Fibroblast of gingiva (primary cell): ENCODE results near the gene GRAMD1B.
"Not testable (repeated sequence)": the region's sequence is repeated elsewhere in the genome, so short reads cannot be mapped to it uniquely, and the experiment has no call there.

Experiments
- DNase-seq: peaks from one replicate; pipeline ENCODE4 v3.0.0-alpha.2; 2011; ENCODE audit warnings: low read depth

The GRAMD1B gene

DNA sequence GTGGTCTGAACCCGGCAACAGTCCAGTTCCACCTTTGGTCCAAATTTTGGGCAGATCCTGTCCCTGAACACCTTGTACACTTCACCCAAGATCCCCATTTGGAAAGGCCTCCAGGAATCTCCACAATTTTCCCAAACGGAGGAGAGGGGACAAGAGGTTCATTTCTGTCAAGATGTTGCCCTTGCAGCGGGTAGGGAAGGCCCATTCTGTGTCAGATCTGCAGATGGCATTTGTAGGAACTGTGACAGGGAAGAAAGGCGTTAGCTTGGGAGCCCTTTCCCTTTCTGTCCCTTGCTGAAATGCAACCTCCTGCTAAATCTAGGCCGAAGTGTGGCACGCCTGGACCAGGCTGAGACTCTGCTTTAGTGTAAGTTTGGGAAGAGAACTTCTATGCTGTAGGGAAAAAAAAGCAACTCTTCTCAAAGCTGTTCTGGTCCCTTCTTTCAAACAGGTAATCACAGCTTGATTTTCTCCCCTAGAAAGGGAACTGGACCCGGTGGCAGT lies 138.3 kb downstream of the GRAMD1B start:
- DNase-seq = no peak

DNA sequence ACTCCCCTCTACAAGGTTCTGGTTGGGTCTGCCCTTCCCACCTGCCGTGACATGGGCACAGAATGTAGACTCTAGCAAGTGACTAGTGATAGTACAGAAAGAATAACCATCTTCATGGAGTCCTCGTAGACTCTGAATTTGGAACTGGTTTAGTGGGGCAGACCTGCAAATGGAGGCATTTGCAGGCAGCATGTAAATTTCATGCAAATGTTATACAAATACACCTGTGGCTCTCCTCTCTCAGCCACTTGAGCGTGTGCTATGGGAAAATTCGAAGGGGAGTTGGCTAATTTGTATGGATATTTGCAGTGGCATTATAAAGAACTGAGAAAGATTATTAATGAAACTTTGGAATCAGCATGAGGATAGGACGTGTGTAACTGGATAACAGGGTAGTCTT lies 139.3 kb downstream of the GRAMD1B start:
- no peak for DNase-seq

DNA sequence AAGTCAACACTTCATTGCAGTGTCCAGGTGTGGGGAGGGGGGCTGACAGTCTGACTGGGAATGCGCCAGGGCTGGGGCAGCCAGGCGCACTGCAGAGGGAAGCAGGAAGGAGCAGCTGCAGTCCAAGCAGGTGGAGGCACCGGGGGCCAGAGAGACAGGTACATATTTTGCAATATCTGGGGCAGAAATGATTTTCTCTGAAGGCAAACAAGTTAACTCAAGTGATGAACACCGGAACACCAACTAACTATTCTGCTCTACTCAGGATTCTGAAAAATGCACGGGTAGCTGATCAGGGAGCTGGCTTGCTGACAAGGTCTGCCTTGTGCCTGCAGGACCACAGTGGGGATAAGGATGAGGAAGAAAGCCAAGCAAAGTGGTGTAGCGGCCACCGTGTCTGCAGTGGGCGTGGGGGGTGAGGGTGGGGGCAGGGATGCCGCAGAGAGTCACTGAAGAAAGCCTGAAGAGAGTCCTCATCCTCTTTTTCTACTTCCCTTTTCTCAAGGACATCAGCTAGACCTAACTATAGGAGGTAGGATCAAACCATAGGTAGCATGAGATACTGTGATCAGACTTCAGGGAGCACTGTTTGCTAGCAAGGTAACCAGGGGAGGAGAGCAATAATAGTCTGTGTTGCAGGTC lies 141.0 kb downstream of the GRAMD1B start:
- no peak for DNase-seq

DNA sequence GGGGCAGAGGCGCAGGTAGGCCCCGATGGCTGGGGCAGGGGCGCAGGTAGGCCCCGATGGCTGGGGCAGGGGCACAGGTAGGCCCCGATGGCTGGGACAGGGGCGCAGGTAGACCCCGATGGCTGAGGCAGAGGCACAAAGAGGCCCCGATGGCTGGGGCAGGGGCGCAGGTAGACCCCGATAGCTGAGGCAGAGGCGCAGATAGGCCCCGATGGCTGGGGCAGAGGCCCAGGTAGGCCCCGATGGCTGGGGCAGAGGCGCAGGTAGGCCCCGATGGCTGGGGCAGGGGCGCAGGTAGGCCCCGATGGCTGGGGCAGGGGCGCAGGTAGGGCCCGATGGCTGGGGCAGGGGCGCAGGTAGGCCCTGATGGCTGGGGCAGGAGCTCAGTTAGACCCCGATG lies 142.7 kb downstream of the GRAMD1B start:
- DNase-seq = not testable (repeated sequence)

DNA sequence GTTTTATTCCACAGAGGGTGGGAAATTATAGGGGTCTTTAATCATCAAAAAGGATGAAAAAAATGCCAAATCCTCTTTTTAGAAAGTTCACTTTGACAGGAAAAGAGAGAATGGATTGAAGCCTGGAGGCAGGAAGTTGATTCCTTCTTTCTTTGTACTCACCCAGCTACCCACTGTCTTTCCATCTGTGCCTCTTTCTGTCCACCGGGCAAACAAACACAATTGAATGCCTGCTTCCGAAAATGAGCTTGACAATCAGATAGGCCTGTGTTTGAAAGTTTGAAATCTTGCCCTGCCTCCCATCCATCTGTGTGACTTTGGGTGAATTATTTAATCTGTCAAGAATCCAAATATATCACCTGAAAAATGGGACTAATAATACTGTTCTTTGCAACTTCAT lies 143.2 kb downstream of the GRAMD1B start:
- no peak for DNase-seq

DNA sequence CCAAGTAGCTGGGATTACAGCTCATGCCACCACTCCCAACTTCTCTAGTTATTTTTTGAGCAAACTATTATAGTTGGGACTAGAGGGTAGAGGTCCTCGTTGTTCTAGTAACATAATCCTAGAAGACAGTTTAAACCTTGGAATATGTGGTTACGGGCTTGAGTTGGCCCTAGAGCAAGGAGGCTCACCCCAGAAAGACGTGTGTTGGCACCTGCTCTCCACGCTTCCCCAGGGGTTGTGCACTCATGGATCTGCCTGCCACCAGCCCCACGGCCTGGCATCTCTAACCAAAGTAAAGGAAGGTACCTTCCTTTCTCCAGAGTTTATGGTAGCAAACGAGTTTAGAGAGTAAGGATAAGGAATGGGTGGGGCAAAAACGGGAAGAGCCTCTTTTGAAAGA lies 145.4 kb downstream of the GRAMD1B start:
- no peak for DNase-seq

DNA sequence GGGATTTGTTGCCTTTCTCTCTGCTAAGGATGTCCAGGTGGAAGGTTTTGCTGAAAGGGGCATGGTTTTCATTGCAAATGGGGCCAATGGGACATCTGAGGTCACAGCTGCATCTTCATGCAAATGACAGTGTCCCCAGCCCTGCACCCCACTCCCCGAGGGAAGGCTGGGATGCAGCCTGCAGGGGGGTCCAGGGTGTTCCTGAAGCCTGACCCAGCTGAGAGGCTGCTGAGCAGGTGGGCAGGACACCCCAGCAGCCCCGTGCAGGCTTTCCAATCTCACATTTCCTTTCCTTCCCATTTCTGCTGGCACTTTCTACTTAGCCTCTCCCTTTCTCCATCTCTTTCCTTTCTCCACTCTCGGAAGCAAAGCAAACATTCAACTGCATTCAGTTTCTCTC lies 146.0 kb downstream of the GRAMD1B start:
- no peak for DNase-seq

DNA sequence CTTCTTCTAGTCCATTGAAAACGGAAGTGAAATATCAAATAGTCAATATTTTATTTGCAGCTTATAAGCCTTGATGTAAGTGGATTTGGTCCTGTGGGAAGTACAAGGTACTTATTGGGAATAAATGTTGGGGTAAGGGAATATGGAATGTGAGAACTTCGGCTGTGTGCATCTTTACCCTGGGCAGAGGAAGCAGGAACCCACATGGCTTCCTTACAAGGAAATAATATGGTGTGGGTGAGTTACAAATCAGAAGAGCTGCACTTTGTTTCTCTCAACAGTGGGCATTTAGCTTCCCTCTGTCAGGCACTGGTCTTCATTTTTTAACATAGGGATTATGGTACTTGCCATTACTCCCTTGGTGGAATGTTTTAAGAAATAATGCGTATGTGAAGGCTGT lies 146.4 kb downstream of the GRAMD1B start:
- no peak for DNase-seq

DNA sequence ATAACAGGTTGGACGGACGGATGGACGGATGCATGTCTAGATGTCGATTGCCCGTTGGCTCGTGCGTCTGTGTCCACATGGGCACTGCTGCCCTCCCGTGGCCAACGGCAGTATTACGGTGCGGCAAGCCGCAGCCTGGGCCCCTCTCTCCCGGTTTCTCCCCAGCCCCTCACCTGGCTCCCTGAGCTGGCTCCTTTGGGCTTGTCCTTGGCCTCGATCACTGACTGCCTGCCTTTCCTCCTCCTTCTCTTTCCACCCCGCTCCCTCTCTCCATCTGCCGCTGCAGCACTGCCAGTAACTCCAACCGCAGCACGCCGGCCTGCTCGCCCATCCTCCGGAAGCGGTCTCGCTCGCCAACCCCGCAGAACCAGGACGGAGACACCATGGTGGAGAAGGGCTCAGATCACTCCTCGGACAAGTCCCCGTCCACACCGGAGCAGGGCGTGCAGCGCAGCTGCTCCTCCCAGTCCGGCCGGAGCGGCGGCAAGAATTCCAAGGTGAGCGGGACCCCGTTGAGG lies 147.1 kb downstream of the GRAMD1B start:
- DNase-seq = peak; percentile 26

DNA sequence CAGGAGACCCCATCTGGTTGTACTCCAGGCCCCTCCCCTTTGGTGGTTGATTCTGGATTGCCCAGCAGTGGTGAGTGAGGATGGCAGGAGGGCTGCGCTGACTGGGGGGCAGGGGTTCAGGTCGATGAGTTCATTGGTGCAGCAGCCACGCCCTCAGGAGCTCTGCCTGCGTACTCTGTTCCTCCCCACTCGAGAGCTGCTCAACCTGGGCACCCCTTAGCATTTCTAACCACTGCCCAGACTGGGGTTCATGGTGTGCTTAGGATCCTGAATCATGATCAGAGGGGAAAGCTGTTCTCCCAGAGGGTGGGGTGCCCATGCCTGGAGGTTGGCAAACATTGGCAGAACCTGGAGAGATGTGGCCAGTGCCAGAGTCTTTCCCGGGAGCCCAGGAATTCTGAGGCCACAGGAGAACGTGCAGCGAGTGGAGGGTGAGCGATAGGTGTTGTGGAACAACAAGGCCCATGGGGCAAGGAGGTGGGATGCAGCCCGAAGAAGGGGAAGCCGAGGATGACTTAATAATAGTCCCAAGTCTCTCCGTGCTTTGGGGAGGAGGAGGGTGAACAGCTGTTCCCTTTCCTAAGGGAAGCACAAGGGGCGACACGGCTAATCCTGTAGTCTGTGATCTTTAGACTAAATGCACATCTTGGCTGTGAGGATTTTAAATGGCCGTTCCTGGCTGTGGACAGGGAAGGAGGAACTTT lies 148.9 kb downstream of the GRAMD1B start:
- DNase-seq = no peak

DNA sequence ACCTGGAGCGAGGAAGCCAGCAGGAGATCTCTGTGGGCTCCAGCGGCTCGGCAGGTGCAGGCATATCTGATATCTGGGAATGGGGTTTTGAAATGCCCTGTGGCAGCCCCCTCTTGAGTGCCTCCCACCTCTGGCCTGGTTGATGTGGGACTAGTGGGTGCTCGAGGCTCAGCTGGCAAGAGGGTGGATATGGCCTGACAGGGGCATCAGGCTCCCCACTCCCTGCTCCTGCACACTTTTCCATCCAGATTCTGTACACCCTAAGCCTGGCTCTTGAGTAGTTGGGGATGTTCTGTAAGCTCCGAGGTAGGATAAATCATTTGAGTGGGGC lies 149.4 kb downstream of the GRAMD1B start:
- no peak for DNase-seq

DNA sequence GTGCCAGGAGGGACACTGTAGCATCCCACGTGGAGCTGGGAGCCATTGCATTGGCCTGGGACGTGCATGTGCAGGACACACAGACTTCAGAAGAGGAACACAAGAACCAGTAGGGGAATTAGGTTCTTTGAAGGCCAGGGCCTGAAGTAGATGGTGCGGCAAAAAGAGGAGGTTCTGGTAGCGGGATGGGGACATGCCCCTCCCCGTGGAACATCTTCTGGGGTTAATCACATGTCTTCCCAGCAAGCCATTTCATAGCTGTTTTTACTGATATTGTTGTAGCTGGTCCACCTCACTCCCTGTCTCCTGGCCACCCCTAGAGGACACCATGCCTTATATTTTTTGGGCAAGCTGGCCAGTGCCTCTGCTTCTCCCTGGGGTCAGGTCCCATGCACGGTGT lies 150.1 kb downstream of the GRAMD1B start:
- DNase-seq = no peak

DNA sequence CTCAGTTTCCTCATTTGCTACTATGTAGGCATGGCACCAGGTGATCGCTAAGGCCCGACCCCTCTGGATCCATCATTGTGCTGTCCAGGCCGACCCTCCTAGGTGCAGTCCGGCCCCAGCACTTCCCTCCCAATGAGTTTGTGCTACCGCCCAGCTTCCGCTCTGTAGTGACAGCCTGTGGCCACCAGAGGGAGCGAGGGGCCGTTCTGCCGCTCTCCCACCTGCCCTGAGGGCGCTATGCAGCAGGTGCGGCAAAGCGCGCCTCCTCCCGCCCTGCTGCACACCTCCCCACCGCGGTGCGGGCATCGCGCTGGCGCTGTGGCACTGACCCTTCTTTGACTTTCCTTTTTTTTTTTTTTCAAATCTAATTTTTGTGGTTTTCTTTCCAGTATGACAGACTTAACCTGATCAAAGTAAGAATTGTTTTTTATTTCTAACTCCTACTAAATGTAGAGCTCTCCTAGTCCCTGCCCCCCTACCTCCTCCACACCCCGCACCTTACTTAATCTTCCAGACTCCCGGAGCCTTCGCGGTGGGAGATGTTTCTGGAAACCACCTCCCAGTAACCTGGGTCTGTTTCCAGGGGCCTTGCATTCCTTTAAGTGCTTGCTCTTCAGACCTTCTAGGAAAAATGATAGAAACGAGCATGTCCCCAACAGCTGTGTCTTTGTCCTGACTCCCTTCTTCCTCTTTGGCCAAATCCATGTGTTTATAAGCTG lies 150.6 kb downstream of the GRAMD1B start:
- no peak for DNase-seq

DNA sequence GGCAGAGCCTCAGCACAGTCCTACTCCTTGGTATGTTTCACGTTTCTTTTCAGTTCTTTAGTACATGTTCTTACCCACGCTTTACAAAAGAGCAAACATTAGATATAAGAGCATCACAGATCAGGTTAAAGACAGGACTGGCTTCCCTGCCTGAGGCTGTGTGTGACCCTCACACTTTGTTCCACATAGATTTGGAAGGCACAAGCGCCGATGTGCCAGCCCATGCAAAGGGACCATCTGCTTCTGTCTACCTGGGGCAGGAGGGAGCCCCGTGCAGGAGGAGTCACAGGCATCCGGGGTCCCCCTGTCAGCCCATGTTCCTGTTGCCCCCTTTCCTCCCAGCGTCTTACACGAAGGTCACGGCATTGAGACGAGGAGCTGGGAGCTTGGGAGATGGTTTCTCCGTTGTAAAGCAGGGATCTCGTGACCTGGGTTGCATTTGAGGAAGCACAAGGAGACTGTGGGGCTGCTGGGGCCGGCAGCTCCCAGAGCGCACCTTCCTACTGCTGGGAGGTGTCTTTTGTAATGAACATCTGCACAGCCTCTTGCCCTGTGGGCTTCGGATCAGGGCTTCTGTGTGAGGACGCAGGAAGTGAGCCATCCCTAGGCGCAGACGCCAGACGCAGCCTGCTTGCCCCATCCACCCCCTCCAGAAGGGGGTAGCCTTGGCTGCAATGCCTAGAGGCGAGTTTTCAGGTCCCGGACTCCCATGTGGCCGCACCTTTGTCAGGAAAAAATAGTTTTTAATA lies 151.8 kb downstream of the GRAMD1B start:
- DNase-seq = no peak

DNA sequence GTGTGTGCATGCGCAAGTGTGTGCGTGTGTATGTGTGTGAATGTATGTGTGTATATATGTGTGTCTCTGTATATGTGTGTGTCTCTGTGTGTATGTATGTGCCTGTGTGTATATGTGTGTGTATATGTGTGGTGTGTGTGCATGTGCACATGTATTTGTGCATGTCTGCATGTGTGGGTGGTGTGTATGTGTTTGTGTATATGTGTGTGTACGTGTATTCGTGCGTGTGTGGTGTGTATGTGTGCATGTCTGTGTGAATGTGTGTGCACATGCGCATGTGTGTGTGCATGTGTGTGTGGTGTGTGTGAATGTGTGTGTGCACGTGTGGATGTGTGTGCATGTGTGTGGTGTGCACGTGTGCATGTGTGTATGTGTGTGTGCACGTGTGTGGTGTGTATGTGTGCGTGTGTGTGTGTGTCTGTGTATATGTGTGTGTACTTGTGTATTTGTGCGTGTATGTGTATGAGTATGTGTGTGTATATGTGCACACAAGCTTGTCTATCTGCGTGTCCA lies 153.0 kb downstream of the GRAMD1B start:
- DNase-seq = no peak

DNA sequence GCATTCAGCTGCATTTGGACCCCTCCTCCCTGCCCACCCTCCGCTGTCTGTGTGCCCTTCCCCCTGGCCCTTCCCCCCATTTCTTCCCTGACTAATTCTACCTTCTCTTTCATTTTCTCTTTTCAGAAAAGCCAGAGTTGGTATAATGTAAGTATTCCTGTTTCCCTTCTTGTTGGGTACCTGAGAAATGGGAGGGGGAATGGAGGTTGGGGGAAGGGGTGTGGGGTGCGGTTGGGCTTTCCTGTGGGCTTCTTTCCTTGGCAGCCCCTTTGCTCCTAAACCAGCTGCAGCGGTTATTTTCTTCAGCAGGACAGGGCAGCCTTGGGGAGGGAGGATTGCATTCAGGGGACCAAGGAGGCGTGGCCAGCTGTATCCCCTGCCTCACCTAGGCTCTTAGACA lies 154.1 kb downstream of the GRAMD1B start:
- DNase-seq = no peak

DNA sequence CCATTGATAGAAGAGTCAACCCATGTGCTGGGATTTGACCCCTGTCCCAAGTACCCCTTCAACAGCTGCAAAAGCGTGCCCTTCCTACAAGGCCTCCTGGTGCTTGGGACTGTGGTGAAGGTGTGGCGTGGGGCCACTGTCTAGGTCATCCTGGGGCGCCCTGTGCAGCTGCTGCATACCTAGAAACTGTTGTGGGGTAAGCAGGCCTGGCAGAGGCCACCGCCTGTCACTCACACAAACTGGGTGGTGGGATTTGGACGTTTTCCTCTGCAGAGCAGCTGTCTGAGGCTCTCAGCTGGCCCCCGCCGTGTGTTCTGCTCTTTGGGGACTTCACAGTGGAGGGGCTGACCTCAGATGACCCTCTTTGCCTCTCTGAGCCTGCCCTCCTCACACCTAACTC lies 154.7 kb downstream of the GRAMD1B start:
- no peak for DNase-seq

DNA sequence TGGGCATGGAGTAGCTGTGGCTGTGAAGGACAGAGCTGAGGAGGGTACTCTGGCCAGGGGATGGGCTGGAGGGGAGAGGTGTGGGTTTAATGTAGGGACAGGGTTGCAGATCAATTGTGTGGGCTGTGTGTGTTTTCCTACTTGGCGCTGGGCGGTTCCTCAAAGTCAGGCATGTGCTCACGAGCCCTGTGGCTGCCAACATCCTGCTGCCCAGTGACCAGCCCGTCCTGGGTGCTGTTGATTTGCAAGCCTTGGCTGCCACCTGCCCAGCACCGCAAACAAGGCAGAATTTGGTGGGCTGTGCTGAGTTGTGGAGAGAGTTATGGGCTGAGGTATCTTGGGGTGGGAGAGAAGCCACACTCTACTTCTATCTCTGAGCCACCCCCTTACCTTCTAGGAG lies 155.1 kb downstream of the GRAMD1B start:
- no peak for DNase-seq

DNA sequence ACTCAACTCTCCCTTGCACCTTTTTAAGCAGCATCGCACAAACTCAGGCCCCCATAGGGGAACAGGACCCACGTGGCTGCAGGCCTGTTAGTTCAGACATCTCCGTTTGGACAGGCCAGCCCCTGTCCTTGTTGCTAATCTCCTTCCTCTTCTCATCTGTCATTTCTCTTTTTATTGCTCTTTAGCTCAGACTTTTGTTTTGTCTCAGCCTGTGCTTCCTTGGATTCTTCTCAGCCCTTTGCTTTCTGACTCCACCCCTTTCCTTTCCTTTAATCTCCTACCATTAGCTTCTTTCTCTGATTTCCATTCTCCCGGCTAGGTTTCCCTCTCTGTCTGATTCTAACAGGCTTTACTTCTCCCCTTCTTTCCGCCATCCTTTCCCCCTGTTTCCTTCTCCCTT lies 155.6 kb downstream of the GRAMD1B start:
- no peak for DNase-seq

DNA sequence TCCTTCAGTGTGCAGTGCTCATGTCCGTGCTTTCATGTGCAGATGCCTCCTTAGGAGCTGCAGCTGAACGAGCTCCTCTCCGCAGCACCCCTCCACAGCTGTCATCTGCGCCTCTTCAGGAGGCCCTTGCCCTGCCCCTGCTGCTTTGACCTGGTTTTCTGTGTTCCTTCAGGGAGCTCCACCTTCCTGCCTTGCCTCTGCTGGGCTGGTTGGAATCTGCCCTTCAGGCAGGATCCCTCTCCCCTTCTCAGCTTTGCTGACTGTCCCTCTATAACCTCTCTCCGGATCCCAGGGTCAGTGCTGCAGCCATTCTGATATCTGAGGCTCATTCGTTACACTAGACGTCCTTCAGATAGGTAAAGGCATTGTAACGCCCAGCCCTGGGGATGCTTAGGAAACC lies 156.5 kb downstream of the GRAMD1B start:
- DNase-seq = no peak

DNA sequence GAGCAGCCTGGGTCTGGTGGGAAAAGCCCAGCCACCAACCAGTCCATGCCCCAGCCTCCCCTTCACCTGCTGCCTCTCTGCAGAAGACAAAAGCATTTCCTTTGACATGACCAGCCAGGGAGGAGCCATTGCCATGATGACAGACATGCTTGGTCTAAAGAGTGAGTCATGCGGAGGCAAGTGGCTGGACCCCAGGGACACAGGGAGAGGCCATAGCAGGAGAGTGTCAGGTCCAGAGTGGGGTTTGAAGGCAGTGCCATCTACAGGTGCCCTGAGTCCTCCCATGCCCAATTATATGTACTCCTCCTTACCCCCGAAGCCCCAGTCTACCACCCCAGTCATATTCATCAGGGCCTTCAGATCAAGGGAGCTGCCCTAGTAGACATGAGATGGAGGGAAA lies 157.0 kb downstream of the GRAMD1B start:
- no peak for DNase-seq

DNA sequence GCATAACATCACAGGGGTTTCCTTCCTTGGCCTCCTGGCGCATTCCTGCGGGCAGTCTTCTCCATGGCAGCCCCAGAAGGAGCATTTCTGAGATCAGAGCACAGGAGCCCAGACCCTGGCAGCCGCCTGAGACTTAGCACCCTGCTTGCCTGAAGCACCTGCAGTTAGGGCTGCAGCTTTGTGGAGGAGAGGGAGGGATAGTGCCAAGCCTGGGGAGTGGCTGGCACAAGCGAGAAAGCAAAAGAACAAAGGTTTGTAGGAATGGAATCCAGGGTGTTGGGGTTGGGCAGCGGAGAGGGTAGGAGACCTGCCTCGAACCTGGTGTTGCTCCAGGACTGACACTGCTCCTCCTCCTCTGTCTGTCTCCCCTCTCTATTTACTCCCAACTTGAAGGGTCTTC lies 157.5 kb downstream of the GRAMD1B start:
- DNase-seq = no peak
